Measurements from ENCODE around the gene ITGAE. TPM values are rescaled to one million over a fixed set of nuclear protein-coding genes. Genes with fewer than 3 reads are reported as not detected.
A peak's percentile ranks its signal among the peaks of the same experiment; 100 is the strongest.

The ITGAE gene
- total RNA-seq, 1 experiment from 2014 or later = 20.9 TPM

- H3K27ac ChIP-seq (ENCODE audit: low read length) = peak overlapping the region; percentile 82
- ChIA-PET CTCF (no interaction called here), POLR2A (no interaction called here)
- peaks cover 10% of the 10 kb centered on the region; the same call in 1 of the 2 replicates for H3K36me3 ChIP-seq (ENCODE audit: control insufficient read depth, insufficient read depth, low read length)
- no peaks in the 10 kb centered on the region for H3K27me3 ChIP-seq (ENCODE audit: control insufficient read depth, insufficient read depth, low read length)
- in situ Hi-C loops (cut with HindIII; ENCODE audit: low pct_unique_long_range_greater_than_20kb, low sequenced_read_pairs) (no loop called here), intact Hi-C loops (cut with micrococcal nuclease; ENCODE audit: unreplicated experiment) (no loop called here)
- no peak for TF ChIP-seq CTCF (IDR thresholded peaks at IDR 0.05)
- no peak for TF ChIP-seq TCF7L2 (IDR thresholded peaks at IDR 0.05; ENCODE audit: low read depth, low read length)
- TF ChIP-seq POLR2AphosphoS5 (IDR thresholded peaks at IDR 0.05; ENCODE audit: low read depth, low read length) = no peak
- TF ChIP-seq, protein P1, sequence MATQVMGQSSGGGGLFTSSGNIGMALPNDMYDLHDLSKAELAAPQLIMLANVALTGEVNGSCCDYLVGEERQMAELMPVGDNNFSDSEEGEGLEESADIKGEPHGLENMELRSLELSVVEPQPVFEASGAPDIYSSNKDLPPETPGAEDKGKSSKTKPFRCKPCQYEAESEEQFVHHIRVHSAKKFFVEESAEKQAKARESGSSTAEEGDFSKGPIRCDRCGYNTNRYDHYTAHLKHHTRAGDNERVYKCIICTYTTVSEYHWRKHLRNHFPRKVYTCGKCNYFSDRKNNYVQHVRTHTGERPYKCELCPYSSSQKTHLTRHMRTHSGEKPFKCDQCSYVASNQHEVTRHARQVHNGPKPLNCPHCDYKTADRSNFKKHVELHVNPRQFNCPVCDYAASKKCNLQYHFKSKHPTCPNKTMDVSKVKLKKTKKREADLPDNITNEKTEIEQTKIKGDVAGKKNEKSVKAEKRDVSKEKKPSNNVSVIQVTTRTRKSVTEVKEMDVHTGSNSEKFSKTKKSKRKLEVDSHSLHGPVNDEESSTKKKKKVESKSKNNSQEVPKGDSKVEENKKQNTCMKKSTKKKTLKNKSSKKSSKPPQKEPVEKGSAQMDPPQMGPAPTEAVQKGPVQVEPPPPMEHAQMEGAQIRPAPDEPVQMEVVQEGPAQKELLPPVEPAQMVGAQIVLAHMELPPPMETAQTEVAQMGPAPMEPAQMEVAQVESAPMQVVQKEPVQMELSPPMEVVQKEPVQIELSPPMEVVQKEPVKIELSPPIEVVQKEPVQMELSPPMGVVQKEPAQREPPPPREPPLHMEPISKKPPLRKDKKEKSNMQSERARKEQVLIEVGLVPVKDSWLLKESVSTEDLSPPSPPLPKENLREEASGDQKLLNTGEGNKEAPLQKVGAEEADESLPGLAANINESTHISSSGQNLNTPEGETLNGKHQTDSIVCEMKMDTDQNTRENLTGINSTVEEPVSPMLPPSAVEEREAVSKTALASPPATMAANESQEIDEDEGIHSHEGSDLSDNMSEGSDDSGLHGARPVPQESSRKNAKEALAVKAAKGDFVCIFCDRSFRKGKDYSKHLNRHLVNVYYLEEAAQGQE (IDR thresholded peaks at IDR 0.05; ENCODE audit: insufficient read depth in 1 of 2, low read depth in 2 of 2, low read length in 1 of 2) = no peak
- no peak for TF ChIP-seq SIN3A (IDR thresholded peaks at IDR 0.05; ENCODE audit: borderline replicate concordance, insufficient read depth, low read depth, low read length)
- H3K4me3 ChIP-seq (ENCODE audit: low read depth in 2 of 2, low read length in 2 of 2) = peak overlapping the region; percentile 77 to 90
- H3K4me1 ChIP-seq (ENCODE audit: control insufficient read depth, insufficient read depth, low read length) = 0 out of 2 replicates have a peak, but pooled peaks cover 7% of the 10 kb centered on the region
- DNase-seq (ENCODE audit: low read depth, low spot score) = no peak
- ATAC-seq = no peak
- BruUV-seq (replicated peaks) = no TSS peak
- H3K9me3 ChIP-seq (ENCODE audit: control insufficient read depth, insufficient read depth, low read depth, low read length) = no peaks in the 10 kb centered on the region
These were observed 131.4 kb downstream of the ITGAE start for GRCh38 chr17:3669548-3669947.

GRCh38 chr17:3669085-3669347 is 132.0 kb downstream of the ITGAE start:
- ChIA-PET POLR2A (interaction anchor here (0.6 to 0.7 kb wide), 2 partner anchors 33 to 59 kb away, joined by 3 to 13 read pairs; partner anchors contain the start of gene SHPK), CTCF (no interaction called here)
- H3K27me3 ChIP-seq (ENCODE audit: control insufficient read depth, insufficient read depth, low read length) = no peaks in the 10 kb centered on the region
- TF ChIP-seq POLR2AphosphoS5 (IDR thresholded peaks at IDR 0.05; ENCODE audit: low read depth, low read length) (no peak), SIN3A (IDR thresholded peaks at IDR 0.05; ENCODE audit: borderline replicate concordance, insufficient read depth, low read depth, low read length) (no peak)
- H3K4me1 ChIP-seq (ENCODE audit: control insufficient read depth, insufficient read depth, low read length) = 0 out of 2 replicates have a peak, but pooled peaks cover 7% of the 10 kb centered on the region
- peaks cover 10% of the 10 kb centered on the region; the same call in 1 of the 2 replicates for H3K36me3 ChIP-seq (ENCODE audit: control insufficient read depth, insufficient read depth, low read length)
- H3K4me3 ChIP-seq (ENCODE audit: low read depth in 2 of 2, low read length in 2 of 2) = peak overlapping the region; percentile 77 to 90
- intact Hi-C loops (cut with micrococcal nuclease; ENCODE audit: unreplicated experiment) (no loop called here), in situ Hi-C loops (cut with HindIII; ENCODE audit: low pct_unique_long_range_greater_than_20kb, low sequenced_read_pairs) (no loop called here)
- ATAC-seq (no peak; the same call in 1 of the 2 replicates), DNase-seq (ENCODE audit: low read depth, low spot score) (no peak)
- peak overlapping the region; percentile 82 for H3K27ac ChIP-seq (ENCODE audit: low read length)
- no peaks in the 10 kb centered on the region for H3K9me3 ChIP-seq (ENCODE audit: control insufficient read depth, insufficient read depth, low read depth, low read length)
- TSS peak; percentile 99 for BruUV-seq (replicated peaks)

- Histone ChIP-seq H3K4me1 (ENCODE audit: control insufficient read depth, insufficient read depth, low read length) (0 out of 2 replicates have a peak, but pooled peaks cover 7% of the 10 kb centered on the region), H3K36me3 (ENCODE audit: control insufficient read depth, insufficient read depth, low read length) (peaks cover 10% of the 10 kb centered on the region; the same call in 1 of the 2 replicates), H3K27me3 (ENCODE audit: control insufficient read depth, insufficient read depth, low read length) (no peaks in the 10 kb centered on the region), H3K9me3 (ENCODE audit: control insufficient read depth, insufficient read depth, low read depth, low read length) (no peaks in the 10 kb centered on the region), H3K27ac (ENCODE audit: low read length) (peak within 1 kb of the TSS; percentile 93), H3K4me3 (ENCODE audit: low read depth in 2 of 2, low read length in 2 of 2) (peak within 1 kb of the TSS; percentile 90 to 92)
- ChIA-PET POLR2A (interaction anchor here (0.6 to 0.7 kb wide), 2 partner anchors 32 to 60 kb away, joined by 3 to 13 read pairs; partner anchors contain the start of gene SHPK), CTCF (no interaction called here)
- ATAC-seq (peak; percentile 97), DNase-seq (ENCODE audit: low read depth, low spot score) (peak; percentile 92)
- in situ Hi-C loops (cut with HindIII; ENCODE audit: low pct_unique_long_range_greater_than_20kb, low sequenced_read_pairs) (no loop called here), intact Hi-C loops (cut with micrococcal nuclease; ENCODE audit: unreplicated experiment) (no loop called here)
- TF ChIP-seq CTCF (IDR thresholded peaks at IDR 0.05) (no peak), SIN3A (IDR thresholded peaks at IDR 0.05; ENCODE audit: borderline replicate concordance, insufficient read depth, low read depth, low read length) (0 out of 2 replicates have a peak, but pooled peaks have one; percentile 62), TCF7L2 (IDR thresholded peaks at IDR 0.05; ENCODE audit: low read depth, low read length) (peak; percentile 32; the same call in 1 of the 2 replicates), POLR2AphosphoS5 (IDR thresholded peaks at IDR 0.05; ENCODE audit: low read depth, low read length) (peak; percentile 90)
- TF ChIP-seq, protein P1 (IDR thresholded peaks at IDR 0.05; ENCODE audit: insufficient read depth in 1 of 2, low read depth in 2 of 2, low read length in 1 of 2) = no peak
- BruUV-seq (replicated peaks) = no TSS peak
These were observed 132.5 kb downstream of the ITGAE start, which contains the start of the genes EMC6 and TAX1BP3 for GRCh38 chr17:3668279-3669084. Gene EMC6 (plus strand): TSS chr17:3668812. CDS start chr17:3669147, 335 bp downstream. Gene TAX1BP3 (minus strand): TSS chr17:3668578. CDS start chr17:3668526, 52 bp downstream.

Measured in Panc1 (cell line).